Liver (tissue), 9 donors: ENCODE results near the gene RTN1. TPM values are rescaled to one million over a fixed set of nuclear protein-coding genes. Genes with fewer than 3 reads are reported as not detected.

Experiments
- DNase-seq: peaks from one replicate; pipeline ENCODE4 v3.0.0-alpha.2; 2017; ENCODE audit warnings: low spot score
- H3K27ac ChIP-seq, 2 donors: one replicate each; pipeline ENCODE4 v1.7.0; 2013; ENCODE audit warnings: inconsistent platforms in 2 of 2, low read length in 2 of 2, control low read depth in 1 of 2, low read depth in 1 of 2, mild to moderate bottlenecking in 1 of 2
- H3K27me3 ChIP-seq, 4 donors: one replicate each; pipeline versions ENCODE4 v1.6.1 to v1.7.0; 2013; ENCODE audit warnings: low read length in 3 of 4, inconsistent platforms in 1 of 4, mild to moderate bottlenecking in 1 of 4, moderate library complexity in 1 of 4; ENCODE audit not compliant: control insufficient read depth in 4 of 4, insufficient read depth in 4 of 4
- H3K36me3 ChIP-seq, 4 donors: one replicate each; pipeline versions ENCODE4 v1.6.1 to v1.7.0; 2013; ENCODE audit warnings: low read length in 3 of 4, mild to moderate bottlenecking in 3 of 4, low read depth in 1 of 4, moderate library complexity in 1 of 4; ENCODE audit not compliant: control insufficient read depth in 4 of 4, insufficient read depth in 3 of 4
- H3K4me1 ChIP-seq, 4 donors: one replicate each; pipeline versions ENCODE4 v1.6.1 to v1.7.0; 2013; ENCODE audit warnings: low read length in 3 of 4, mild to moderate bottlenecking in 3 of 4, moderate library complexity in 1 of 4; ENCODE audit not compliant: control insufficient read depth in 4 of 4, insufficient read depth in 4 of 4
- H3K4me3 ChIP-seq, 3 donors: one replicate each; pipeline versions ENCODE4 v1.6.1 to v1.7.0; 2013; ENCODE audit warnings: low read length in 3 of 3, control low read depth in 1 of 3, low read depth in 1 of 3, mild to moderate bottlenecking in 1 of 3
- H3K9ac ChIP-seq, 2 donors: one replicate each; pipeline ENCODE4 v1.7.0; 2013; ENCODE audit warnings: low read length in 2 of 2, mild to moderate bottlenecking in 2 of 2, moderate library complexity in 2 of 2, control low read depth in 1 of 2, low read depth in 1 of 2
- H3K9me3 ChIP-seq, 4 donors: one replicate each; pipeline versions ENCODE4 v1.6.1 to v1.7.0; 2013; ENCODE audit warnings: low read length in 3 of 4; ENCODE audit not compliant: control insufficient read depth in 4 of 4
- ATF3 ChIP-seq: IDR thresholded peaks from 2 replicates; pipeline ENCODE4 v1.6.1; 2016; ENCODE audit warnings: antibody characterized with exemption
- EGR1 ChIP-seq, 2 donors: IDR thresholded peaks; 2 replicates each; pipeline ENCODE4 v1.6.1; 2016 to 2018; ENCODE audit warnings: antibody characterized with exemption in 2 of 2, low read depth in 2 of 2
- FOXA1 ChIP-seq: IDR thresholded peaks from 2 replicates; pipeline ENCODE4 v1.6.1; 2016; ENCODE audit warnings: antibody characterized with exemption
- FOXA2 ChIP-seq: IDR thresholded peaks from 2 replicates; pipeline ENCODE4 v1.6.1; 2016; ENCODE audit warnings: antibody characterized with exemption
- GABPA ChIP-seq, 2 donors: IDR thresholded peaks in 1 of 2; conservative IDR thresholded peaks in 1 of 2; 2 replicates each; pipeline ENCODE4 v1.6.1; 2016; ENCODE audit warnings: antibody characterized with exemption in 2 of 2, mild to moderate bottlenecking in 1 of 2, moderate library complexity in 1 of 2
- HNF4A ChIP-seq, 2 donors: conservative IDR thresholded peaks; 2 replicates each; pipeline ENCODE4 v1.6.1; 2016; ENCODE audit warnings: antibody characterized with exemption in 2 of 2, mild to moderate bottlenecking in 2 of 2
- JUND ChIP-seq, 2 donors: IDR thresholded peaks; 2 replicates each; pipeline ENCODE4 v1.6.1; 2016; ENCODE audit warnings: antibody characterized with exemption in 2 of 2
- NR2F2 ChIP-seq: IDR thresholded peaks from 2 replicates; pipeline ENCODE4 v1.6.1; 2016; ENCODE audit warnings: antibody characterized with exemption
- RAD21 ChIP-seq, 2 donors: IDR thresholded peaks; 2 replicates each; pipeline ENCODE4 v1.6.1; 2016; ENCODE audit warnings: antibody characterized with exemption in 2 of 2, mild to moderate bottlenecking in 2 of 2
- RXRA ChIP-seq, 2 donors: IDR thresholded peaks; 2 replicates each; pipeline ENCODE4 v1.6.1; 2017 to 2018; ENCODE audit warnings: antibody characterized with exemption in 2 of 2, mild to moderate bottlenecking in 1 of 2
- YY1 ChIP-seq: IDR thresholded peaks from 2 replicates; pipeline ENCODE4 v1.6.1; 2016; ENCODE audit warnings: antibody characterized with exemption, mild to moderate bottlenecking
- ZBTB33 ChIP-seq: IDR thresholded peaks from 2 replicates; pipeline ENCODE4 v1.6.1; 2016; ENCODE audit warnings: antibody characterized with exemption
- WGBS: extraction: QIAGEN DNeasy Blood & Tissue Kit; methylation state at CpG from one replicate; pipeline ENCODE4 v1.1.7; 2013; 5-methylcytosine and 5-hydroxymethylcytosine counted together
- polyA plus RNA-seq, 2 donors: library from polyadenylated mRNA; stranded (reverse) in 1 of 2; unstranded in 1 of 2; fragments of 200-250 nt in 1 of 2; fragments of >200 nt in 1 of 2; fragmentation: Nextera tagmentation in 1 of 2; extraction: Ambion mirVana in 1 of 2; gene quantifications; one replicate each; pipeline versions ENCODE4 v1.2.1 to v1.2.3, GENCODE V29; 2013 to 2015
- total RNA-seq, 2 donors: library from RNA; depleted of rRNA; stranded (reverse); fragments of >200 nt; gene quantifications; one replicate each; pipeline ENCODE4 v1.2.3, GENCODE V29; 2014
- donor health status: healthy.
- donor health status: healthy.
- donor health status: healthy.
- donor health status: healthy.
- donor health status: healthy.

RTN1 gene
- total and polyA plus RNA-seq, 4 donors = 0.08 to 1.8 (median 0.37) TPM

GRCh38 chr14:59583755-59584154, 286.8 kb downstream of the RTN1 start:
- WGBS = 58% methylated on average over 2 of the region's 2 CpGs
- no peaks in the 10 kb centered on the region for H3K27me3 ChIP-seq
- no peaks in the 10 kb centered on the region for H3K36me3 ChIP-seq
- no peak overlapping the region for H3K27ac ChIP-seq
- H3K4me1 ChIP-seq = no peaks in the 10 kb centered on the region
- no peak for DNase-seq
- TF ChIP-seq RAD21 (IDR thresholded peaks at IDR 0.05) (no peak), ATF3 (no peak), FOXA2 (no peak)
- no peaks in the 10 kb centered on the region for H3K9me3 ChIP-seq
- no peak overlapping the region for H3K4me3 ChIP-seq
- H3K9ac ChIP-seq = no peak overlapping the region

- Histone ChIP-seq H3K36me3 (no peaks in the 10 kb centered on the region), H3K27me3 (no peaks in the 10 kb centered on the region), H3K27ac (no peak overlapping the region), H3K4me1 (no peaks in the 10 kb centered on the region), H3K9ac (no peak overlapping the region), H3K4me3 (no peak overlapping the region), H3K9me3 (no peaks in the 10 kb centered on the region)
- WGBS = 85% methylated on average over 23 of the region's 23 CpGs
- no peak for DNase-seq
- TF ChIP-seq RAD21 (IDR thresholded peaks at IDR 0.05) (no peak), NR2F2 (no peak), HNF4A (conservative IDR thresholded peaks at IDR 0.05) (no peak), ATF3 (no peak), EGR1 (IDR thresholded peaks at IDR 0.05; ENCODE audit: low read depth in 2 of 2) (no peak), JUND (IDR thresholded peaks at IDR 0.05) (no peak), FOXA1 (no peak), YY1 (no peak)
Measured at GRCh38 chr14:59582845-59583509, 287.6 kb downstream of the RTN1 start.

GRCh38 chr14:59582161-59582560, 288.4 kb downstream of the RTN1 start:
- no peaks in the 10 kb centered on the region for H3K4me1 ChIP-seq
- no peak overlapping the region for H3K9ac ChIP-seq
- 91% methylated on average over 3 of the region's 3 CpGs for WGBS
- no peaks in the 10 kb centered on the region for H3K9me3 ChIP-seq
- H3K36me3 ChIP-seq = no peaks in the 10 kb centered on the region
- peaks cover 0 to 2% (median 0%) of the 10 kb centered on the region in 4 donors for H3K27me3 ChIP-seq
- H3K27ac ChIP-seq = no peak overlapping the region
- no peak for DNase-seq
- no peak overlapping the region for H3K4me3 ChIP-seq
- TF ChIP-seq ATF3 (no peak), JUND (IDR thresholded peaks at IDR 0.05) (no peak), RXRA (IDR thresholded peaks at IDR 0.05) (no peak), RAD21 (IDR thresholded peaks at IDR 0.05) (no peak), GABPA (IDR thresholded peaks at IDR 0.05 in 1 of 2, conservative IDR thresholded peaks at IDR 0.05 in 1 of 2) (no peak), ZBTB33 (no peak)
